Loucy (cell line): ENCODE measurements around the gene ZNF774.

Experiments used
- H2AFZ ChIP-seq: fragments of 200-600 bp; sonication (generic); 2 replicates; pipeline ENCODE4 v1.6.0; 2016; ENCODE audit warnings: antibody characterized with exemption, mild to moderate bottlenecking, low read length, moderate library complexity
- H3F3A ChIP-seq: fragments of 200-600 bp; 2 replicates; pipeline ENCODE4 v1.6.0; 2016; ENCODE audit warnings: antibody characterized with exemption, low read depth, mild to moderate bottlenecking
- H3K27me3 ChIP-seq: fragments of 200-600 bp; sonication (generic); 2 replicates; pipeline ENCODE4 v1.6.1; 2014; ENCODE audit warnings: low read length, mild to moderate bottlenecking; ENCODE audit not compliant: insufficient read depth, poor library complexity, severe bottlenecking
- H3K36me3 ChIP-seq: fragments of 200-600 bp; sonication (generic); 2 replicates; pipeline ENCODE4 v1.6.1; 2016; ENCODE audit warnings: low read length; ENCODE audit not compliant: insufficient read depth
- H3K4me1 ChIP-seq: fragments of 200-600 bp; sonication (generic); 2 replicates; pipeline ENCODE4 v1.5.1; 2014; ENCODE audit warnings: low read length, mild to moderate bottlenecking; ENCODE audit not compliant: insufficient read depth, poor library complexity, severe bottlenecking
- H3K4me2 ChIP-seq: fragments of 200-600 bp; sonication (generic); 2 replicates; pipeline ENCODE4 v1.6.0; 2014; ENCODE audit warnings: antibody characterized with exemption, low read length, low read depth, mild to moderate bottlenecking; ENCODE audit not compliant: poor library complexity, severe bottlenecking
- H3K4me3 ChIP-seq: fragments of 200-600 bp; sonication (generic); 2 replicates; pipeline ENCODE4 v1.5.1; 2014; ENCODE audit warnings: low read length, mild to moderate bottlenecking, mixed read lengths; ENCODE audit not compliant: poor library complexity, severe bottlenecking
- H3K79me2 ChIP-seq: fragments of 200-600 bp; sonication (generic); 2 replicates; pipeline ENCODE4 v1.6.1; 2014; ENCODE audit warnings: low read length; ENCODE audit not compliant: insufficient read depth
- H3K9ac ChIP-seq: fragments of 200-600 bp; sonication (generic); 2 replicates; pipeline ENCODE4 v1.6.0; 2014; ENCODE audit warnings: mild to moderate bottlenecking, low read depth, low read length, moderate library complexity; ENCODE audit not compliant: poor library complexity, severe bottlenecking
- H3K9me2 ChIP-seq: fragments of 200-600 bp; sonication (generic); replicated peaks from 2 replicates; pipeline ENCODE4 v1.6.1; 2016; ENCODE audit warnings: low read depth, low read length, mixed read lengths
- H3K9me3 ChIP-seq: fragments of 200-600 bp; sonication (generic); 2 replicates; pipeline ENCODE4 v1.6.1; 2014; ENCODE audit warnings: mild to moderate bottlenecking, antibody characterized with exemption, low read length, low read depth; ENCODE audit not compliant: insufficient read depth
- H4K20me1 ChIP-seq: fragments of 200-600 bp; sonication (generic); 2 replicates; pipeline ENCODE4 v1.6.0; 2014; ENCODE audit warnings: antibody characterized with exemption, low read length, mild to moderate bottlenecking; ENCODE audit not compliant: insufficient read depth, poor library complexity, severe bottlenecking
- CTCF ChIP-seq: fragments of 200-600 bp; sonication (generic); conservative IDR thresholded peaks from 2 replicates; pipeline ENCODE4 v1.5.1; 2014; ENCODE audit warnings: mild to moderate bottlenecking, antibody characterized with exemption, low read length
- EZH2phosphoT487 ChIP-seq: fragments of 200-600 bp; IDR thresholded peaks from 2 replicates; pipeline ENCODE4 v1.6.1; 2018; ENCODE audit warnings: antibody characterized with exemption, mild to moderate bottlenecking, moderate library complexity, borderline replicate concordance

ZNF774 gene

GRCh38 chr15:90360746-90361145 is 8.7 kb downstream of the ZNF774 start:
- no peak overlapping the region for H2AFZ ChIP-seq
- no peaks in the 10 kb centered on the region for H3K27me3 ChIP-seq
- no peaks in the 10 kb centered on the region for H4K20me1 ChIP-seq
- no peaks in the 10 kb centered on the region for H3K79me2 ChIP-seq
- no peak overlapping the region for H3K4me2 ChIP-seq
- no peak overlapping the region for H3K4me3 ChIP-seq
- no peak overlapping the region for H3K9ac ChIP-seq
- no peak for TF ChIP-seq EZH2phosphoT487
- no peak for TF ChIP-seq CTCF
- peaks cover 19% of the 10 kb centered on the region for H3K4me1 ChIP-seq
- no peaks in the 10 kb centered on the region for H3K36me3 ChIP-seq
- H3K9me3 ChIP-seq: no peaks in the 10 kb centered on the region
- H3K9me2 ChIP-seq: no peaks in the 10 kb centered on the region
- no peaks in the 10 kb centered on the region for H3F3A ChIP-seq

GRCh38 chr15:90362936-90363212 is 10.8 kb downstream of the ZNF774 start:
- no peak overlapping the region for H2AFZ ChIP-seq
- H3K79me2 ChIP-seq: no peaks in the 10 kb centered on the region
- H3K36me3 ChIP-seq: no peaks in the 10 kb centered on the region
- no peaks in the 10 kb centered on the region for H3F3A ChIP-seq
- no peak overlapping the region for H3K9ac ChIP-seq
- H3K4me2 ChIP-seq: no peak overlapping the region
- H3K9me3 ChIP-seq: no peaks in the 10 kb centered on the region
- H3K4me3 ChIP-seq: no peak overlapping the region
- TF ChIP-seq EZH2phosphoT487 (no peak), CTCF (no peak)
- H3K4me1 ChIP-seq: peaks cover 19% of the 10 kb centered on the region
- no peaks in the 10 kb centered on the region for H3K9me2 ChIP-seq
- H3K27me3 ChIP-seq: no peaks in the 10 kb centered on the region
- H4K20me1 ChIP-seq: no peaks in the 10 kb centered on the region

GRCh38 chr15:90364251-90364650 is 12.2 kb downstream of the ZNF774 start:
- TF ChIP-seq CTCF (no peak), EZH2phosphoT487 (no peak)
- Histone ChIP-seq H2AFZ (no peak overlapping the region), H3F3A (no peaks in the 10 kb centered on the region), H3K4me3 (no peak overlapping the region), H3K36me3 (no peaks in the 10 kb centered on the region), H4K20me1 (no peaks in the 10 kb centered on the region), H3K79me2 (no peaks in the 10 kb centered on the region), H3K27me3 (no peaks in the 10 kb centered on the region), H3K9me2 (no peaks in the 10 kb centered on the region), H3K4me1 (peaks cover 19% of the 10 kb centered on the region), H3K9ac (no peak overlapping the region), H3K4me2 (no peak overlapping the region), H3K9me3 (no peaks in the 10 kb centered on the region)
